Endothelial cell of umbilical vein (primary cell): ENCODE results near the gene ACIN1. TPM values are rescaled to one million over a fixed set of nuclear protein-coding genes. Genes with fewer than 3 reads are reported as not detected.

Experiments used
- BruUV-seq: library from RNA; stranded (reverse); fragments of 400-500 nt; replicated peaks from 2 replicates; lab custom pipeline; 2021; lab: Mats Ljungman, UMichigan
- CTCF ChIA-PET: fragments of 300-600, 350-600 bp; sonication (Branson Sonifier 250); formaldehyde crosslinking; loops from one replicate; lab custom pipeline; 2021; ENCODE audit warnings: antibody characterized with exemption, inconsistent platforms; lab: Charles Lee
- POLR2A ChIA-PET: fragments of 300-600, 350-600 bp; sonication (Branson Sonifier 250); formaldehyde crosslinking; loops from one replicate; lab custom pipeline; 2021; ENCODE audit warnings: antibody characterized with exemption, inconsistent platforms; lab: Charles Lee
- DNase-seq: peaks from one replicate; pipeline ENCODE4 v3.0.0-alpha.2; 2011; ENCODE audit warnings: low read depth, low spot score
- FAIRE-seq: peaks from 2 replicates; lab custom pipeline; 2011; peaks lifted over from hg19 to GRCh38; lab: Jason Lieb, UNC
- H2AFZ ChIP-seq: 2 replicates; pipeline ENCODE4 v1.6.0; 2012; ENCODE audit warnings: low read depth, low read length, control low read depth, inconsistent platforms
- H3K27ac ChIP-seq: 2 replicates; pipeline ENCODE4 v1.5.1; 2011; ENCODE audit warnings: low read depth, mild to moderate bottlenecking, control low read depth, low read length, moderate library complexity; ENCODE audit not compliant: insufficient read depth
- H3K27me3 ChIP-seq, 2 experiments: 2 replicates each; pipeline versions ENCODE4 v1.6.0 to v1.6.1; 2011; ENCODE audit warnings: low read length in 2 of 2, mixed read lengths in 1 of 2; ENCODE audit not compliant: control insufficient read depth in 2 of 2, insufficient read depth in 2 of 2
- H3K36me3 ChIP-seq, 2 experiments: 2 replicates in 1 of 2; 3 replicates in 1 of 2; pipeline ENCODE4 v1.5.1; 2011; ENCODE audit warnings: low read length in 2 of 2, mild to moderate bottlenecking in 1 of 2, moderate library complexity in 1 of 2; ENCODE audit not compliant: control insufficient read depth in 2 of 2, insufficient read depth in 2 of 2; ENCODE audit errors: extremely low read depth in 1 of 2
- H3K4me1 ChIP-seq: 3 replicates; pipeline ENCODE4 v1.5.1; 2011; ENCODE audit warnings: mild to moderate bottlenecking, low read length; ENCODE audit not compliant: control insufficient read depth, insufficient read depth; ENCODE audit errors: extremely low read depth
- H3K4me2 ChIP-seq: 2 replicates; pipeline ENCODE4 v1.6.1; 2011; ENCODE audit warnings: low read length, control low read depth, mixed read lengths; ENCODE audit not compliant: insufficient read depth
- H3K4me3 ChIP-seq, 3 experiments: fragments of 200-600 bp in 1 of 3; sonication (generic), shearing (Covaris generic) in 1 of 3; replicated peaks in 1 of 3; 2 replicates each; pipeline ENCODE4 v1.5.1; 2011 to 2016; ENCODE audit warnings: control low read depth in 3 of 3, low read length in 3 of 3, mild to moderate bottlenecking in 2 of 3, inconsistent platforms in 1 of 3, low read depth in 1 of 3, moderate library complexity in 1 of 3; ENCODE audit not compliant: insufficient read depth in 1 of 3
- H3K79me2 ChIP-seq: 2 replicates; pipeline ENCODE4 v1.6.0; 2012; ENCODE audit warnings: low read length, inconsistent platforms; ENCODE audit not compliant: control insufficient read depth, insufficient read depth
- H3K9ac ChIP-seq: replicated peaks from 2 replicates; pipeline ENCODE3; 2011; ENCODE audit warnings: low read length, control low read depth; ENCODE audit not compliant: insufficient read depth; ENCODE audit errors: extremely low read depth
- H3K9me1 ChIP-seq: replicated peaks from 3 replicates; pipeline ENCODE4 v1.6.0; 2011; ENCODE audit warnings: mild to moderate bottlenecking, low read length; ENCODE audit not compliant: control insufficient read depth, insufficient read depth; ENCODE audit errors: extremely low read depth
- H3K9me3 ChIP-seq: replicated peaks from 2 replicates; pipeline ENCODE4 v1.5.1; 2012; ENCODE audit warnings: low read length, inconsistent platforms; ENCODE audit not compliant: control insufficient read depth, insufficient read depth
- H4K20me1 ChIP-seq: replicated peaks from 2 replicates; pipeline ENCODE3; 2011; ENCODE audit warnings: mild to moderate bottlenecking, low read length; ENCODE audit not compliant: control insufficient read depth, insufficient read depth; ENCODE audit errors: extremely low read depth
- CTCF ChIP-seq, 2 donors: IDR thresholded peaks; 1 replicate in 1 of 2; 2 replicates in 1 of 2; pipeline ENCODE4 v1.5.1; 2011; ENCODE audit warnings: low read length in 2 of 2, mild to moderate bottlenecking in 2 of 2, moderate library complexity in 2 of 2, control low read depth in 1 of 2, inconsistent platforms in 1 of 2, low read depth in 1 of 2; ENCODE audit not compliant: insufficient read depth in 1 of 2; ENCODE audit errors: extremely low read depth in 1 of 2
- EZH2 ChIP-seq: IDR thresholded peaks from 2 replicates; pipeline ENCODE4 v1.6.1; 2012; ENCODE audit warnings: borderline replicate concordance, low read depth, mild to moderate bottlenecking, moderate library complexity, low read length, inconsistent platforms; ENCODE audit not compliant: severe bottlenecking
- FOS ChIP-seq: IDR thresholded peaks from 2 replicates; pipeline ENCODE4 v1.6.1; 2011; ENCODE audit warnings: mild to moderate bottlenecking, low read length, moderate library complexity, borderline replicate concordance; ENCODE audit not compliant: insufficient read depth
- GATA2 ChIP-seq: IDR thresholded peaks from 2 replicates; pipeline ENCODE4 v1.7.0; 2011; ENCODE audit warnings: low read depth, mild to moderate bottlenecking, moderate library complexity, mixed read lengths, low read length; ENCODE audit not compliant: insufficient read length, insufficient read depth
- JUN ChIP-seq: IDR thresholded peaks from 2 replicates; pipeline ENCODE4 v1.6.1; 2011; ENCODE audit warnings: borderline replicate concordance, low read depth; ENCODE audit not compliant: insufficient read length, insufficient read depth
- MAX ChIP-seq: IDR thresholded peaks from 2 replicates; pipeline ENCODE4 v1.6.1; 2011; ENCODE audit not compliant: insufficient read depth, insufficient read length
- MYC ChIP-seq: IDR thresholded peaks from one replicate; pipeline ENCODE4 v1.6.1; 2011; ENCODE audit warnings: mild to moderate bottlenecking, low read depth, low read length
- POLR2A ChIP-seq: IDR thresholded peaks from 2 replicates; pipeline ENCODE4 v1.6.1; 2012; ENCODE audit warnings: low read depth, mild to moderate bottlenecking, control low read depth, low read length
- POLR2AphosphoS5 ChIP-seq: IDR thresholded peaks from 2 replicates; pipeline ENCODE4 v1.6.1; 2012; ENCODE audit warnings: low read depth, mild to moderate bottlenecking, control low read depth, low read length, moderate library complexity; ENCODE audit not compliant: insufficient read depth
- dilution Hi-C: fragments of 300-500 bp; cut with MboI; formaldehyde crosslinking; loops from one replicate; pipeline ENCODE4 v1.15.0; 2019; ENCODE audit warnings: low sequenced_read_pairs; ENCODE audit not compliant: extremely low pct_ligation_motif_present
- intact Hi-C: fragments of 100-400 bp; cut with micrococcal nuclease; formaldehyde crosslinking; loops from one replicate; pipeline ENCODE4 v1.10.0; 2022
- polyA plus RNA-seq, 4 experiments: library from polyadenylated mRNA; depleted of rRNA in 3 of 4; stranded (reverse) in 3 of 4; unstranded in 1 of 4; fragments of >200 nt; gene quantifications; 2 replicates each; pipeline versions ENCODE4 v1.2.1 to v1.2.3, GENCODE V29; 2011 to 2012; ENCODE audit warnings: missing spikeins in 1 of 4
- total RNA-seq: library from RNA; stranded (reverse); gene quantifications from 2 replicates; pipeline ENCODE4 v1.2.3, GENCODE V29; 2021

Gene ACIN1
- total and polyA plus RNA-seq, 2 donors (not counting 3 experiments of a cell fraction or from before 2014, with no cell fraction given) = 146 to 240 TPM

DNA sequence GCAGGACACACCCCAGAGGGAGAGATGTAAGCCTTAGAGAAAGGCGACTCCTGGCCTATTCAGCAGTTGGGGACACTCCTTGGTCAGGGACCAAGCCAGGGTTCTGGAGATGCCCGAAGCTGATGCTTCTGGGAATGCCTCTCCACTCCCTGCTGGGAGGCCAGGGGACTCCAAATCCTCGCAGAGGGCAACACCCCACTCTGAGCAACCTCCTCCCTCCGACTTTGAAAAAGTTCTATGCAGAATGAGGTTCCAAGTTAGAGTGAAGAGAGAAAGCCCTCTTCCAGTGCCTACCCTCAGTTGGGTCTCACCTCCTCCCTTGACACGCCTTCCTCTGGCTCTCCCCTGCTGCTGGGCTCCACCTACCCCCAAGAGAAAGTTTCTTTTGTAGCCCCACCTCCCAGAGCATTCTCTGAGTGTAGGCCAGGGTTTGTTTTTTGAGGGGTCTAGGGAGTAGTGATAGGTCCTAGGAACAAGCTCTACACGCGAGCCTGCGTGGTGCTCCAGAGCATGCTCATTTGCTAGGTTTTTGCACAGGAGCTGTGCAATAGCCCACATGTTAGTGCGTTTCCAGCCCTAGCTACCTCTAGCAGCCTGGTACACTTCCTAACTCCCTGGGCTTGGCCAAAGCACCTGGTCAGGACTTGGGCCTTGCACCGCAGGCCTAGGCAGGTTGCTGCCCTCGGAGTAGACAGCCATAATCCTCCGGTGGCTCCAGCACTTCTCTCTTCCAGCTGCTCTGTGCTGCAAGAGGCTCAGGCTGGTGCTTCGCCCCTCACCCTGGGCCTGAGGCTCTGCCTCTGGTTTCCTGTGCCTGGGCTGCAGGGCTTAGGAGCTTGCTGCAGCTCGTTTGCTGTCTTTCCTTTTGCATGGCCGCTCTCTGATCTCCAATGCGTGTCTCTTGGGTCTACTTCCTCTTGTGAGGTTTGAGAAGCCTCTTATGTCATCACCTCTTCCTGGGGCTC, 24.7 kb upstream of the ACIN1 start:
- no peak overlapping the region for H2AFZ ChIP-seq
- DNase-seq (no peak), FAIRE-seq (no peak)
- intact Hi-C loops = loop anchor here (1.0 kb wide), 1 partner anchor 261 kb away; no protein-coding TSS in a partner anchor
- POLR2A ChIA-PET = interaction anchor here (0.6 kb wide), 1 partner anchor 48 kb away, joined by 3 read pairs; no protein-coding TSS in a partner anchor
- no peak overlapping the region for H3K9ac ChIP-seq
- H3K27me3 ChIP-seq = no peaks in the 10 kb centered on the region
- H3K79me2 ChIP-seq = no peaks in the 10 kb centered on the region
- dilution Hi-C loops = no loop called here
- H4K20me1 ChIP-seq = no peaks in the 10 kb centered on the region
- H3K4me2 ChIP-seq = no peak overlapping the region
- H3K27ac ChIP-seq = no peak overlapping the region
- H3K4me3 ChIP-seq = no peak overlapping the region
- H3K36me3 ChIP-seq = no peaks in the 10 kb centered on the region
- BruUV-seq = no TSS peak
- TF ChIP-seq MYC (no peak), FOS (no peak), JUN (no peak), CTCF (IDR thresholded peaks at IDR 0.05; ENCODE audit: extremely low read depth in 1 of 2, insufficient read depth in 1 of 2, low read depth in 1 of 2, low read length in 2 of 2) (no peak), POLR2A (no peak), POLR2AphosphoS5 (no peak), GATA2 (no peak), EZH2 (no peak), MAX (no peak)
- H3K9me1 ChIP-seq = no peaks in the 10 kb centered on the region
- CTCF ChIA-PET = interaction anchor here (1.0 to 14.5 kb wide), 14 partner anchors 9 to 261 kb away, joined by 4 to 1289 read pairs (median 25); partner anchors contain the start of genes ACIN1, C14orf119, PABPN1 and SLC7A8
- H3K9me3 ChIP-seq = no peaks in the 10 kb centered on the region
- H3K4me1 ChIP-seq = peaks cover 26% of the 10 kb centered on the region
